ENCODE results near the gene SYTL3. TPM values are rescaled to one million over a fixed set of nuclear protein-coding genes. Genes with fewer than 3 reads are reported as not detected.
"Not testable (repeated sequence)": the region's sequence is repeated elsewhere in the genome, so short reads cannot be mapped to it uniquely, and the experiment has no call there.

SYTL3 gene
- total RNA-seq, 1 donor from 2014 or later: 6.0 TPM

DNA sequence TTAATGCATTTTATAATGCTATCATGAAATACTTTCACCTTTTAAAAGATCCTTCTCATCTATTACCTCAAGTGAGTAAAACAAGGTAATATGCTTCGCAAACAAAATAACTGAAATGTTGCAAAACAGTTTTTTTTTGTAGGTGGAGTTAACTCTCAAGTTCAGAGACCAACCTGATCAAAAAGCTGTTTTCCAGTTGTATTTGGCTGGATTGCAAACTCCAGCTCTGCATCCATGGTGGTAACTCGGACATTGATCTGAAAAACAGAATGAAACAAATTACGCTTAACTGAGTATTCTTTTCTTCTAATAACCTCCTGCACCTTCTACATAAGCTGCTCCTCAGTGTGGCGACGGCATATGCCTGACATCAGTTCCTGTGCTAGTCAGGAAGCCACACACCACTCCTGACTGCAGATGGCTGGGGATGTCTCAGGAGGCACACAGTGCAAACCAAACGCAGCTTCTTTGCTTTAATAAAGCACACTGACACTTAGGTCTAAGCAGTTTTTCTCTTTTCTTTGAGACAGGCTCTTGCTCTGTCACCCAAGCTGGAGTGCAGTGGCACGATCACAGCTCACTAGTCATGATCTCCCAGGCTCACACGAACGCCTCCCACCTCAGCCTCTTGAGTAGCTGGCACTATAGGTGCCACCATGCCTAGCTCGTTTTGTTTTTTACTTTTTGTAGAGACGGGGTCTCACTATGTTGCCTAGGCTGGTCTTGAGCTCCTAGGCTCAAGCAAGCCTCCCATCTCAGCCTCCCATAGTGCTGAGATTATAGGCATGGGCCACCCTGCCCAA, 139.5 kb downstream of the SYTL3 start:
- TF ChIP-seq, protein P1, sequence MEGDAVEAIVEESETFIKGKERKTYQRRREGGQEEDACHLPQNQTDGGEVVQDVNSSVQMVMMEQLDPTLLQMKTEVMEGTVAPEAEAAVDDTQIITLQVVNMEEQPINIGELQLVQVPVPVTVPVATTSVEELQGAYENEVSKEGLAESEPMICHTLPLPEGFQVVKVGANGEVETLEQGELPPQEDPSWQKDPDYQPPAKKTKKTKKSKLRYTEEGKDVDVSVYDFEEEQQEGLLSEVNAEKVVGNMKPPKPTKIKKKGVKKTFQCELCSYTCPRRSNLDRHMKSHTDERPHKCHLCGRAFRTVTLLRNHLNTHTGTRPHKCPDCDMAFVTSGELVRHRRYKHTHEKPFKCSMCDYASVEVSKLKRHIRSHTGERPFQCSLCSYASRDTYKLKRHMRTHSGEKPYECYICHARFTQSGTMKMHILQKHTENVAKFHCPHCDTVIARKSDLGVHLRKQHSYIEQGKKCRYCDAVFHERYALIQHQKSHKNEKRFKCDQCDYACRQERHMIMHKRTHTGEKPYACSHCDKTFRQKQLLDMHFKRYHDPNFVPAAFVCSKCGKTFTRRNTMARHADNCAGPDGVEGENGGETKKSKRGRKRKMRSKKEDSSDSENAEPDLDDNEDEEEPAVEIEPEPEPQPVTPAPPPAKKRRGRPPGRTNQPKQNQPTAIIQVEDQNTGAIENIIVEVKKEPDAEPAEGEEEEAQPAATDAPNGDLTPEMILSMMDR (IDR thresholded peaks at IDR 0.05): no peak
- ChIA-PET CTCF (interaction anchor here (0.8 to 2.7 kb wide), 9 partner anchors 9 to 321 kb away, joined by 3 to 13 read pairs (median 5); no protein-coding TSS in a partner anchor), POLR2A (interaction anchor here (0.6 to 2.5 kb wide), 19 partner anchors 8 to 318 kb away, joined by 3 to 24 read pairs (median 4); partner anchors contain the start of genes EZR and RSPH3)
- Mint-ChIP-seq H3K9me3 (no peaks in the 10 kb centered on the region), H3K27ac (peak overlapping the region; percentile 84), H3K27me3 (no peaks in the 10 kb centered on the region), H3K36me3 (ENCODE audit: low read depth) (peaks cover 82% of the 10 kb centered on the region), H3K4me1 (peaks cover 71% of the 10 kb centered on the region), H3K4me3 (peak overlapping the region; percentile 63)
- intact Hi-C loops (cut with micrococcal nuclease): loop anchor here (1.0 kb wide), 2 partner anchors 9 to 85 kb away; no protein-coding TSS in a partner anchor
- no peak for DNase-seq
- ATAC-seq (ENCODE audit: low read depth): peak; percentile 76

DNA sequence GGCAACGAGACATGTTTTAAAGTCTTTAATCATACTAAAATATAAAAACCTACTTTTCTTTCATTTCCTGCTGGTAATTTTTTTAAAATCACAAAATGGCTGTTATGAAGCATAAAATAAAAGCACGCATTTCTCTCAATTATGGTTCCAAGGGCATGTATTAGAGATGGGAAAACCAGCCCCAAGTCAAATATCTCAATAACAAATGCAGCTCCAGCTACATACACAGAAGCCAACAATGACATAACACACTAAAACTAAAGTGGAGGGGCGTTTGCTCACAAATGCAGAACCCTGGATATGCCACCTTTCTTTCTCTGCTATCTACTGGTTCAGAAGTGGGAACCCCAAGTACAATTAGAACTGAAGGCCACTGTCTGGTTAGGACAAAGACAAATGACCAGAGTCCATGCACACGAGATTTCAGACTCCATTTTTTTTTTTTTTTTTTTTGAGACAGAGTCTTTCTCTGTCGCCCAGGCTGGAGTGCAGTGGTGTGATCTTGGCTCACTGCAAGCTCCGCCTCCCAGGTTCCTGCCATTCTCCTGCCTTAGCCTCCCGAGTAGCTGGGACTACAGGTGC, 141.5 kb downstream of the SYTL3 start:
- intact Hi-C loops (cut with micrococcal nuclease): loop anchor here (10.0 kb wide), 1 partner anchor 577 kb away; no protein-coding TSS in a partner anchor
- Mint-ChIP-seq H3K27me3 (no peaks in the 10 kb centered on the region), H3K36me3 (ENCODE audit: low read depth) (peaks cover 80% of the 10 kb centered on the region), H3K9me3 (no peaks in the 10 kb centered on the region), H3K4me1 (peaks cover 89% of the 10 kb centered on the region), H3K4me3 (no peak overlapping the region), H3K27ac (peak overlapping the region; percentile 73)
- CTCF ChIA-PET: interaction anchor here (1.6 to 7.0 kb wide), 4 partner anchors 28 to 181 kb away, joined by 3 to 60 read pairs (median 16); partner anchors contain the start of gene EZR
- DNase-seq: no peak
- TF ChIP-seq, protein P1 (IDR thresholded peaks at IDR 0.05): no peak
- ATAC-seq (ENCODE audit: low read depth): no peak
- POLR2A ChIA-PET: interaction anchor here (1.0 to 11.8 kb wide), 5 partner anchors 19 to 78 kb away, joined by 4 to 139 read pairs (median 14); partner anchors contain the start of gene EZR

DNA sequence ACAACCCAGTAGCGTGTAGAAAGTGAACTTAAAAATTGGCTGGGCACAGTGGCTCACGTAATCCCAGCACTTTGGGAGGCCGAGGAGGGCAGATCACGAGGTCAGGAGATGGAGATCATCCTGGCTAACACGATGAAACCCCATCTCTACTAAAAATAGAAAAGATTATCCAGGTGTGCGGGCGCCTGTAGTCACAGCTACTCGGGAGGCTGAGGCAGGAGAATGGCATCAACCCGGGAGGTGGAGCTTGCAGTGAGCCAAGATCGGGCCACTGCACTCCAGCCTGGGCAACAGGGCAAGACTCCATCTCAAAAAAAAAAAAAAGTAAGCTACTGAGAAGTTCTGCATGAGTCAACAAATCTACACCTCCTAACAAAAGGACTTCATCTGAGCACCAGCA, 142.7 kb downstream of the SYTL3 start:
- not testable (repeated sequence) for ATAC-seq (ENCODE audit: low read depth); H3K4me3 Mint-ChIP-seq; DNase-seq; H3K9me3 Mint-ChIP-seq; H3K27me3 Mint-ChIP-seq
- Mint-ChIP-seq H3K36me3 (ENCODE audit: low read depth) (peaks cover 80% of the 10 kb centered on the region), H3K27ac (peak overlapping the region; percentile 70), H3K4me1 (peaks cover 90% of the 10 kb centered on the region)
- intact Hi-C loops (cut with micrococcal nuclease): loop anchor here (10.0 kb wide), 1 partner anchor 578 kb away; no protein-coding TSS in a partner anchor
- ChIA-PET CTCF (interaction anchor here (0.6 to 7.0 kb wide), 10 partner anchors 11 to 312 kb away, joined by 3 to 60 read pairs (median 4); partner anchors contain the start of gene EZR), POLR2A (interaction anchor here (0.7 to 11.8 kb wide), 12 partner anchors 11 to 166 kb away, joined by 3 to 139 read pairs (median 4); partner anchors contain the start of gene EZR)

DNA sequence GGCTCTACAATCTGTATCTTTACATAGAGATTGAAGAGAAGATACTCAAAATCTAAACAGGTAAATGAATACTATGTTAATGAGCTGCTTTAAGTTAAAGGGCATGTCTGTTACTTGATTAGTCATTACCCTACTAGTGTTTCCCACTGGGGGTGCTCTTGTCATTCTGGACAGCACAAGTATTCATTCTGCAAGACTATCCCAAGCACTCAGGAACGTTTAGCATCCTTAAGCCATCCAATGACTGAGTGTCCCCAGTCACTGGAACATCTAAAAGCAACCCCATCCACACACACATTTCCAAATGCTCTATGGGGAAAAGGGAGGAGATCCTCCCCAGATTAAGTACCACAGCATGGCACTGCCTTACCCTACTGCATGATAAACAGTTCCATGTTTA, 143.6 kb downstream of the SYTL3 start:
- intact Hi-C loops (cut with micrococcal nuclease): loop anchor here (1.0 to 10.0 kb wide), 5 partner anchors 24 to 579 kb away; no protein-coding TSS in a partner anchor
- no peaks in the 10 kb centered on the region for H3K27me3 Mint-ChIP-seq
- TF ChIP-seq, protein P1 (IDR thresholded peaks at IDR 0.05): no peak
- peaks cover 78% of the 10 kb centered on the region for H3K36me3 Mint-ChIP-seq (ENCODE audit: low read depth)
- H3K27ac Mint-ChIP-seq: peak overlapping the region; percentile 70
- H3K4me3 Mint-ChIP-seq: peak overlapping the region; percentile 44
- DNase-seq (no peak), ATAC-seq (ENCODE audit: low read depth) (peak; percentile 54)
- CTCF ChIA-PET: interaction anchor here (0.7 to 7.0 kb wide), 17 partner anchors 10 to 311 kb away, joined by 3 to 60 read pairs (median 4); no protein-coding TSS in a partner anchor
- POLR2A ChIA-PET: interaction anchor here (0.6 to 11.8 kb wide), 9 partner anchors 17 to 179 kb away, joined by 3 to 139 read pairs (median 4); partner anchors contain the start of gene EZR
- no peaks in the 10 kb centered on the region for H3K9me3 Mint-ChIP-seq
- peaks cover 95% of the 10 kb centered on the region for H3K4me1 Mint-ChIP-seq

DNA sequence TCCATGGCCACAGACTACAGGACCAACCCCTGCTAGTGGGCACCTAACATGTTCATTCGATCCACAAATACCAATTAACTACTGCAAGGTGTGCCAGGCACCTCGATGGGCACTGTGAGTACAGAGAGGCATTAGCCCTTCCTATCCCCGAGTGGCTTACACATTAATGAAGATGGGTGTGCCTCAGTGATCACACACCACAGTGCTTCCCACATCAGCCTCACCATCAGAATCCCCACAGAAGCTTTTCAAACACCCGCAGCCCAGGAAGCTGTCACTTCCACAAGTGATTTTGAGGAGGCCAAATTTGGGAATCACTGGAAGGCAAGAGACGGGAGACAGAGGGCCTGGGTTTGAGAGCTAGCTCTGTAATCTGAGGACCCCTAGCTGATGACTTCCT, 145.7 kb downstream of the SYTL3 start:
- no peak for DNase-seq
- TF ChIP-seq, protein P1 (IDR thresholded peaks at IDR 0.05): no peak
- peaks cover 97% of the 10 kb centered on the region for H3K4me1 Mint-ChIP-seq
- peaks cover 77% of the 10 kb centered on the region for H3K36me3 Mint-ChIP-seq (ENCODE audit: low read depth)
- CTCF ChIA-PET: interaction anchor here (1.1 to 7.0 kb wide), 5 partner anchors 10 to 177 kb away, joined by 3 to 60 read pairs (median 7); no protein-coding TSS in a partner anchor
- H3K27me3 Mint-ChIP-seq: no peaks in the 10 kb centered on the region
- no peak for ATAC-seq (ENCODE audit: low read depth)
- H3K4me3 Mint-ChIP-seq: peak overlapping the region; percentile 28
- intact Hi-C loops (cut with micrococcal nuclease): loop anchor here (2.0 to 10.0 kb wide), 2 partner anchors 79 to 581 kb away; no protein-coding TSS in a partner anchor
- H3K27ac Mint-ChIP-seq: peak overlapping the region; percentile 76
- POLR2A ChIA-PET: interaction anchor here (0.6 to 11.8 kb wide), 5 partner anchors 15 to 163 kb away, joined by 3 to 139 read pairs (median 4); partner anchors contain the start of gene EZR
- no peaks in the 10 kb centered on the region for H3K9me3 Mint-ChIP-seq

Measured in activated B cell treated with CpG ODN at 0.5 μM for 24 hours (primary cell).